H9 (cell line): ENCODE measurements around the gene SLC25A20. TPM values are rescaled to one million over a fixed set of nuclear protein-coding genes. Genes with fewer than 3 reads are reported as not detected.

Experiments used
- DNase-seq: peaks from one replicate; pipeline ENCODE4 v3.0.0-alpha.2; 2017
- H2AFZ ChIP-seq: one replicate; pipeline ENCODE4 v1.6.1; 2013; ENCODE audit warnings: mild to moderate bottlenecking, low read length, control low read depth, moderate library complexity
- H2AK5ac ChIP-seq: 2 replicates; pipeline ENCODE4 v1.6.1; 2013; ENCODE audit warnings: low read length, control low read depth, mixed read lengths; ENCODE audit not compliant: insufficient read length
- H2BK120ac ChIP-seq: one replicate; pipeline ENCODE4 v1.6.1; 2013; ENCODE audit warnings: low read depth, mild to moderate bottlenecking, low read length, control low read depth, inconsistent platforms; ENCODE audit not compliant: poor library complexity, severe bottlenecking
- H2BK12ac ChIP-seq: 2 replicates; pipeline ENCODE4 v1.6.1; 2013; ENCODE audit warnings: low read length, control low read depth, mixed read lengths, low read depth; ENCODE audit not compliant: insufficient read length
- H2BK15ac ChIP-seq: 2 replicates; pipeline ENCODE4 v1.6.1; 2013; ENCODE audit warnings: low read depth, low read length, control low read depth
- H2BK20ac ChIP-seq: one replicate; pipeline ENCODE4 v1.6.1; 2013; ENCODE audit warnings: low read depth, mild to moderate bottlenecking, low read length, control low read depth, inconsistent platforms; ENCODE audit not compliant: poor library complexity, severe bottlenecking
- H2BK5ac ChIP-seq: 2 replicates; pipeline ENCODE4 v1.6.1; 2013; ENCODE audit warnings: low read length, control low read depth, mixed read lengths; ENCODE audit not compliant: insufficient read length
- H3K14ac ChIP-seq: 2 replicates; pipeline ENCODE4 v1.6.1; 2013; ENCODE audit warnings: low read length, control low read depth; ENCODE audit not compliant: insufficient read depth
- H3K18ac ChIP-seq: 2 replicates; pipeline ENCODE4 v1.6.1; 2013; ENCODE audit warnings: low read depth, mild to moderate bottlenecking, mixed read lengths, low read length, control low read depth; ENCODE audit not compliant: insufficient read length
- H3K23ac ChIP-seq: 2 replicates; pipeline ENCODE4 v1.6.1; 2013; ENCODE audit warnings: low read length, control low read depth, mixed read lengths, low read depth; ENCODE audit not compliant: insufficient read length
- H3K23me2 ChIP-seq: 2 replicates; pipeline ENCODE4 v1.6.1; 2013; ENCODE audit warnings: low read depth, mild to moderate bottlenecking, mixed read lengths, low read length, control low read depth; ENCODE audit not compliant: insufficient read length, poor library complexity, severe bottlenecking
- H3K27ac ChIP-seq: 2 replicates; pipeline ENCODE4 v1.5.1; 2013; ENCODE audit warnings: low read length, control low read depth, mixed read lengths, low read depth; ENCODE audit not compliant: insufficient read length
- H3K27me3 ChIP-seq: 2 replicates; pipeline ENCODE4 v1.6.1; 2013; ENCODE audit warnings: low read length, control low read depth, inconsistent platforms; ENCODE audit not compliant: insufficient read depth
- H3K4ac ChIP-seq: 2 replicates; pipeline ENCODE4 v1.6.1; 2013; ENCODE audit warnings: low read depth, mild to moderate bottlenecking, control low read depth, inconsistent platforms, low read length, moderate library complexity
- H3K4me1 ChIP-seq: 2 replicates; pipeline ENCODE4 v1.6.1; 2013; ENCODE audit warnings: low read length, control low read depth, inconsistent platforms; ENCODE audit not compliant: insufficient read depth
- H3K4me2 ChIP-seq: 2 replicates; pipeline ENCODE4 v1.6.1; 2013; ENCODE audit warnings: low read length, control low read depth, mixed read lengths; ENCODE audit not compliant: insufficient read length, insufficient read depth
- H3K56ac ChIP-seq: 2 replicates; pipeline ENCODE4 v1.6.1; 2013; ENCODE audit warnings: low read depth, mild to moderate bottlenecking, mixed read lengths, low read length, control low read depth; ENCODE audit not compliant: insufficient read length
- H3K79me1 ChIP-seq: 2 replicates; pipeline ENCODE4 v1.6.1; 2013; ENCODE audit warnings: low read depth, mild to moderate bottlenecking, moderate library complexity, low read length, control low read depth, inconsistent platforms; ENCODE audit not compliant: insufficient read depth, poor library complexity, severe bottlenecking
- H3K79me2 ChIP-seq: 2 replicates; pipeline ENCODE4 v1.6.1; 2013; ENCODE audit warnings: low read length, control low read depth, inconsistent platforms; ENCODE audit not compliant: insufficient read depth
- H3K9ac ChIP-seq: 2 replicates; pipeline ENCODE4 v1.6.1; 2013; ENCODE audit warnings: low read length, control low read depth, mixed read lengths; ENCODE audit not compliant: insufficient read length; ENCODE audit errors: extremely low read depth
- H3K9me3 ChIP-seq: one replicate; pipeline ENCODE4 v1.6.1; 2013; ENCODE audit warnings: low read depth, low read length, inconsistent platforms; ENCODE audit not compliant: control insufficient read depth
- H3T11ph ChIP-seq: one replicate; pipeline ENCODE4 v1.6.1; 2013; ENCODE audit warnings: mild to moderate bottlenecking, low read length, control low read depth, inconsistent platforms
- H4K20me1 ChIP-seq: one replicate; pipeline ENCODE4 v1.6.1; 2013; ENCODE audit not compliant: control insufficient read depth, insufficient read length, insufficient read depth
- H4K5ac ChIP-seq: 2 replicates; pipeline ENCODE4 v1.6.1; 2013; ENCODE audit warnings: low read depth, mild to moderate bottlenecking, mixed read lengths, low read length, control low read depth; ENCODE audit not compliant: insufficient read length
- H4K8ac ChIP-seq: replicated peaks from 2 replicates; pipeline ENCODE4 v1.6.1; 2013; ENCODE audit warnings: low read length, control low read depth, mixed read lengths, low read depth; ENCODE audit not compliant: insufficient read length
- H4K91ac ChIP-seq: 2 replicates; pipeline ENCODE4 v1.6.1; 2013; ENCODE audit warnings: low read depth, mild to moderate bottlenecking, moderate library complexity, mixed read lengths, low read length, control low read depth; ENCODE audit not compliant: insufficient read length
- H3K27ac Mint-ChIP-seq, 3 experiments: 2 replicates in 2 of 3; 3 replicates in 1 of 3; pipeline ENCODE4 v1.8.0; 2020 to 2021; ENCODE audit warnings: mixed read lengths in 3 of 3, mild to moderate bottlenecking in 1 of 3, moderate library complexity in 1 of 3
- H3K27me3 Mint-ChIP-seq: 2 replicates; pipeline ENCODE4 v1.8.0; 2021; ENCODE audit warnings: low read depth, mild to moderate bottlenecking, moderate library complexity, mixed read lengths
- H3K36me3 Mint-ChIP-seq, 3 experiments: 2 replicates in 2 of 3; 3 replicates in 1 of 3; pipeline ENCODE4 v1.8.0; 2020 to 2021; ENCODE audit warnings: low read depth in 3 of 3, mixed read lengths in 3 of 3; ENCODE audit not compliant: insufficient read depth in 1 of 3
- H3K4me1 Mint-ChIP-seq, 2 experiments: 2 replicates each; pipeline ENCODE4 v1.8.0; 2020; ENCODE audit warnings: mixed read lengths in 2 of 2
- H3K4me3 Mint-ChIP-seq, 2 experiments: 2 replicates in 1 of 2; 3 replicates in 1 of 2; pipeline ENCODE4 v1.8.0; 2020 to 2021; ENCODE audit warnings: mild to moderate bottlenecking in 2 of 2, mixed read lengths in 2 of 2, moderate library complexity in 1 of 2
- H3K9me3 Mint-ChIP-seq, 2 experiments: 2 replicates in 1 of 2; 3 replicates in 1 of 2; pipeline ENCODE4 v1.8.0; 2020; ENCODE audit warnings: mild to moderate bottlenecking in 2 of 2, mixed read lengths in 2 of 2, moderate library complexity in 1 of 2
- CTCF ChIP-seq: fragments of 200-600 bp; sonication (generic); conservative IDR thresholded peaks from 3 replicates; pipeline ENCODE4 v1.8.0; 2021; ENCODE audit warnings: antibody characterized with exemption, mild to moderate bottlenecking
- WGBS: extraction: QIAGEN DNeasy Blood & Tissue Kit; methylation state at CpG from one replicate; pipeline ENCODE4 v1.1.7; 2013; ENCODE audit warnings: missing lambda C conversion rate, low lambda C conversion rate, mixed read lengths; ENCODE audit not compliant: insufficient read length; ENCODE audit errors: extremely low coverage; 5-methylcytosine and 5-hydroxymethylcytosine counted together
- total RNA-seq: library from RNA; stranded (reverse); gene quantifications from 2 replicates; pipeline ENCODE4 v1.2.1, GENCODE V29; 2021

The SLC25A20 gene
- total RNA-seq, 1 experiment from 2014 or later, result 7.4 TPM

GRCh38 chr3:48931944-48932580 is 33.4 kb upstream of the SLC25A20 start:
- Mint-ChIP-seq H3K27me3 (no peaks in the 10 kb centered on the region), H3K27ac (no peak overlapping the region), H3K4me3 (no peak overlapping the region), H3K9me3 (no peaks in the 10 kb centered on the region), H3K36me3 (peaks cover 43 to 79% (median 71%) of the 10 kb centered on the region in 3 experiments), H3K4me1 (no peaks in the 10 kb centered on the region)
- Histone ChIP-seq H3K14ac (no peak overlapping the region), H3K4me2 (no peak overlapping the region), H2AK5ac (no peak overlapping the region), H2BK15ac (no peak overlapping the region), H3K23ac (no peak overlapping the region), H3K79me1 (peaks cover 24% of the 10 kb centered on the region), H3K79me2 (peaks cover 24% of the 10 kb centered on the region; the same call in 1 of the 2 replicates), H3K23me2 (peaks cover 3% of the 10 kb centered on the region), H4K5ac (no peak overlapping the region), H3K18ac (no peak overlapping the region), H3K9me3 (no peaks in the 10 kb centered on the region), H2BK120ac (no peak overlapping the region), H3K27ac (no peak overlapping the region), H2BK12ac (no peak overlapping the region), H4K91ac (no peak overlapping the region), H3T11ph (no peak overlapping the region), H4K8ac (no peak overlapping the region), H3K4ac (no peak overlapping the region), H3K9ac (no peak overlapping the region), H3K4me1 (no peaks in the 10 kb centered on the region), H2BK20ac (no peak overlapping the region), H2BK5ac (no peak overlapping the region), H2AFZ (no peak overlapping the region), H3K27me3 (no peaks in the 10 kb centered on the region), H3K56ac (no peak overlapping the region), H4K20me1 (no peaks in the 10 kb centered on the region)
- TF ChIP-seq CTCF, result no peak
- no peak for DNase-seq
- no CpG with 5 or more reads among the region's 1 CpG for WGBS
